SK-N-DZ (cell line): ENCODE data around the gene LYG1.

Source experiments
- DNase-seq: peaks from one replicate; pipeline ENCODE4 v3.0.0-alpha.2; 2015; ENCODE audit warnings: low spot score

Gene LYG1

GRCh38 chr2:99275882-99276281, 25.1 kb downstream of the LYG1 start:
- no peak for DNase-seq

GRCh38 chr2:99261242-99261641, 39.8 kb downstream of the LYG1 start:
- no peak for DNase-seq

GRCh38 chr2:99260184-99260583, 40.8 kb downstream of the LYG1 start:
- DNase-seq = no peak

- DNase-seq = no peak
These were observed 41.5 kb downstream of the LYG1 start for GRCh38 chr2:99259465-99259864.

GRCh38 chr2:99256677-99257076, 44.3 kb downstream of the LYG1 start:
- DNase-seq = no peak

- no peak for DNase-seq
These were observed 45.3 kb downstream of the LYG1 start, which contains the start of gene LYG2 for GRCh38 chr2:99255491-99256318. Gene LYG2, minus strand, starts transcription at chr2:99255666. Its CDS starts 1,406 bp downstream, at chr2:99254260.

- DNase-seq = no peak
These were observed 51.0 kb downstream of the LYG1 start for GRCh38 chr2:99249951-99250350.

GRCh38 chr2:99242151-99242550, 58.8 kb downstream of the LYG1 start:
- no peak for DNase-seq

- DNase-seq = no peak
These were observed 60.6 kb downstream of the LYG1 start for GRCh38 chr2:99240431-99240830.

GRCh38 chr2:99238599-99238998, 62.4 kb downstream of the LYG1 start:
- DNase-seq = no peak
